ENCODE results near the gene CDC20. TPM values are rescaled to one million over a fixed set of nuclear protein-coding genes. Genes with fewer than 3 reads are reported as not detected.

CDC20 gene
- total and polyA plus RNA-seq, 4 donors: 3.6 to 6.1 (median 5.2) TPM

- no peak for TF ChIP-seq CTCF (IDR thresholded peaks at IDR 0.05; ENCODE audit: control extremely low read depth, extremely low read depth)
- H3K9me3 ChIP-seq (ENCODE audit: control insufficient read depth in 4 of 4, insufficient read depth in 3 of 4, low read length in 3 of 4): no peaks in the 10 kb centered on the region
- WGBS, 2 donors: 92 to 94% methylated on average over 16 of the region's 16 CpGs
- no peak for ATAC-seq (ENCODE audit: insufficient read depth, low FRiP score)
- no peak overlapping the region for H3K9ac ChIP-seq (ENCODE audit: insufficient read depth in 1 of 2, low read length in 2 of 2)
- no peak for DNase-seq
- H3K27ac ChIP-seq (ENCODE audit: low read depth in 1 of 2, low read length in 1 of 2): no peak overlapping the region
- H3K27me3 ChIP-seq (ENCODE audit: control insufficient read depth in 3 of 3, insufficient read depth in 3 of 3, low read length in 2 of 3): no peaks in the 10 kb centered on the region
- peaks cover 0 to 6% (median 0%) of the 10 kb centered on the region in 5 donors for H3K4me1 ChIP-seq (ENCODE audit: control insufficient read depth in 5 of 5, insufficient read depth in 5 of 5, low read length in 5 of 5)
- H3K36me3 ChIP-seq (ENCODE audit: control insufficient read depth in 4 of 4, insufficient read depth in 4 of 4, low read length in 4 of 4): peaks cover 0 to 13% (median 0%) of the 10 kb centered on the region in 4 donors
- H3K4me3 ChIP-seq: no peak overlapping the region
Measured at GRCh38 chr1:43316738-43317520, 41.9 kb upstream of the CDC20 start.

DNA sequence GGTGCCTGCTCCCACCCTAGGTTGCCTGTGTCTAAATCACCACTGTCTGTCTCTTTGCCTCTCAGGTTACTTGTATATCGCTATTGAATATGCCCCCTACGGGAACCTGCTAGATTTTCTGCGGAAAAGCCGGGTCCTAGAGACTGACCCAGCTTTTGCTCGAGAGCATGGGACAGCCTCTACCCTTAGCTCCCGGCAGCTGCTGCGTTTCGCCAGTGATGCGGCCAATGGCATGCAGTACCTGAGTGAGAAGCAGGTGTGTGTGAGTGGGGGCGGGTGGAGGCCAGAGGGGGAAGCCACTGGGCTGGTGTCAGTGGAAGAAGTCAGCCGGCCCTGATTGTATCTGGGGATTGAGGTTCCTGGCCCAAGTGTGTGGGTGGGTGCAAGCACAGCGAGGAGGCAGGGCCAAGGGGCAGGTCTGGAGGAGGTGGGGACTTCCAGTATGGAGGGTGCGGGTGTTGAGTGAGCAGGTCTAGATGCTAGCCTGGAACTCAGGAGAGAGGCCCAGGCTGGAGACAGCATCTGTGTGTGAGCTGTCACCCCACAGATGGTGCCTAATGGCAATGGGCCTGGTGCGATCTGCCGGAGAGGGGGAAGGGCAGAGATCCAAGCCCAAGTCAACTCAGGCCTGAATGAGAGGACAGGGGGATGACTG lies 40.8 kb upstream of the CDC20 start:
- Histone ChIP-seq H3K36me3 (ENCODE audit: control insufficient read depth in 4 of 4, insufficient read depth in 4 of 4, low read length in 4 of 4) (peaks cover 0 to 13% (median 0%) of the 10 kb centered on the region in 4 donors), H3K27ac (ENCODE audit: low read depth in 1 of 2, low read length in 1 of 2) (no peak overlapping the region), H3K9me3 (ENCODE audit: control insufficient read depth in 4 of 4, insufficient read depth in 3 of 4, low read length in 3 of 4) (no peaks in the 10 kb centered on the region), H3K4me1 (ENCODE audit: control insufficient read depth in 5 of 5, insufficient read depth in 5 of 5, low read length in 5 of 5) (peaks cover 0 to 6% (median 0%) of the 10 kb centered on the region in 5 donors), H3K4me3 (no peak overlapping the region), H3K27me3 (ENCODE audit: control insufficient read depth in 3 of 3, insufficient read depth in 3 of 3, low read length in 2 of 3) (no peaks in the 10 kb centered on the region), H3K9ac (ENCODE audit: insufficient read depth in 1 of 2, low read length in 2 of 2) (no peak overlapping the region)
- ATAC-seq (ENCODE audit: insufficient read depth, low FRiP score): no peak
- WGBS, 2 donors: 87 to 94% methylated on average over 15 of the region's 15 CpGs
- DNase-seq: peak; percentile 20 to 53 (median 27)
- TF ChIP-seq CTCF (IDR thresholded peaks at IDR 0.05; ENCODE audit: control extremely low read depth, extremely low read depth): no peak

DNA sequence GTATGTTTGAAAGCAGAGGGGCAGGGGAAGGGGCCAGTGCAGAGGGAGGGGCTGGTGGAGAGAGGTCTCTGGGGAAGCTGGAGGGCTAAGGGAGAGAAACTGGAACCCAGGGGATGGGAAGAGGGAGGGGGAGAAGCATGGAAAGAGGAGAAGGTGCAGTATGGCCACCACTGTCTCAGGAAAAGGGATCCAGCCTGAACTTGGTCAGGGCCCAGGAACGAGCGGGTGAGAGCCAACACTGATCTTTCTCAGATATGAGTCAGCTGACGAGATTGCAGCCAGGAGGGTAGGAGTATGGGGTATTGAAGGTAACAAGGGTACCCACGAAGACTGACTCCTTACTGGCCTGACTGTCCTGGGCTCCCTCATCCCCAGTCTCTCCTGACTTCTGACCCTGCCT lies 40.0 kb upstream of the CDC20 start:
- ATAC-seq (ENCODE audit: insufficient read depth, low FRiP score) (no peak), DNase-seq (no peak)
- Histone ChIP-seq H3K36me3 (ENCODE audit: control insufficient read depth in 4 of 4, insufficient read depth in 4 of 4, low read length in 4 of 4) (peaks cover 0 to 10% (median 0%) of the 10 kb centered on the region in 4 donors), H3K4me1 (ENCODE audit: control insufficient read depth in 5 of 5, insufficient read depth in 5 of 5, low read length in 5 of 5) (peaks cover 0 to 6% (median 0%) of the 10 kb centered on the region in 5 donors), H3K27ac (ENCODE audit: low read depth in 1 of 2, low read length in 1 of 2) (no peak overlapping the region), H3K4me3 (no peak overlapping the region), H3K9me3 (ENCODE audit: control insufficient read depth in 4 of 4, insufficient read depth in 3 of 4, low read length in 3 of 4) (no peaks in the 10 kb centered on the region), H3K27me3 (ENCODE audit: control insufficient read depth in 3 of 3, insufficient read depth in 3 of 3, low read length in 2 of 3) (no peaks in the 10 kb centered on the region), H3K9ac (ENCODE audit: insufficient read depth in 1 of 2, low read length in 2 of 2) (no peak overlapping the region)
- no peak for TF ChIP-seq CTCF (IDR thresholded peaks at IDR 0.05; ENCODE audit: control extremely low read depth, extremely low read depth)
- 78 to 98% methylated on average over 4 of the region's 4 CpGs for WGBS, 2 donors
